GM18858 (cell line): Measurements from ENCODE around the gene EPN1.

ENCODE experiments used
- ATAC-seq: cut with Tn5 transposase; IDR thresholded peaks from one replicate; pipeline ENCODE4 v1.9.1; 2021; ENCODE audit not compliant: unreplicated experiment

EPN1 gene

DNA sequence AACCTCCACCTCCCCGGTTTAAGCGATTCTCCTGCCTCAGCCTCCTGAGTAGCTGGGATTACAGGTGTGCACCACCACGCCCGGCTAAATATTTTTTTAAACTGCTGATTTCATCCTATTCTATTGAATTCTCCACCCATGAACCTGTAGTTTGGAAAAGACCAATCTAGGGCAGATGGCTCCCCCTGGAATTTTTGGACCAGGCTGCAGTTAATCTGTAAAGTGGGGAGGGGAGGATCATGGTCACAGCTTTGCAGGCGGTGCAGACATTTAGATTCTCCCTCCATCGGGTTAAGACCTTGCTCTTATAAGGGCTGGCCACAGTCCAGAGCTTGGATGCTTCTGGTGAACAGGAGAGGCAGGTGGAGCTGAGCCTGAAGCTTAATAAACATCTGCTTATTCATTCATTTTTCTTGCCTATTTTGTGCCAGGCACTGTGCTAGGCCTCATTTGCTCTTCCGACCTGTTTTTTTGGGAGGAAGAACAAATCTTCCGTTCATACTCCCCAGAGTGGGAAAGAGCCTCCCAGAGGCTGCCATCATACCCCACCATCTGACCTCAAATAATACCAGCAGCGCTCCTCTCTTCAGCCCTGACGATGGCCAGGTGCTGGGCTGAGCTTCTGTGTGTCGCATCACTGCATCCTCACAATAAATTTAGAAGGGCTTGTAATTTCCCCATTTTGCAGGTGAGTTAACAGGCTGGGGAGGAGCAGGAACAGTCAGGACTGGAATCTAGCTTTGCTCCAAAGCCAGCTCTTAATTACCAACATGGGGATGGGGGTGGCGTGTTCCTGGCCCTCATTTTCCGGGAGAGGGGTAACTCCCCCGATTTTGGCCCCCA lies 27.9 kb upstream of the EPN1 start:
- no peak for ATAC-seq

DNA sequence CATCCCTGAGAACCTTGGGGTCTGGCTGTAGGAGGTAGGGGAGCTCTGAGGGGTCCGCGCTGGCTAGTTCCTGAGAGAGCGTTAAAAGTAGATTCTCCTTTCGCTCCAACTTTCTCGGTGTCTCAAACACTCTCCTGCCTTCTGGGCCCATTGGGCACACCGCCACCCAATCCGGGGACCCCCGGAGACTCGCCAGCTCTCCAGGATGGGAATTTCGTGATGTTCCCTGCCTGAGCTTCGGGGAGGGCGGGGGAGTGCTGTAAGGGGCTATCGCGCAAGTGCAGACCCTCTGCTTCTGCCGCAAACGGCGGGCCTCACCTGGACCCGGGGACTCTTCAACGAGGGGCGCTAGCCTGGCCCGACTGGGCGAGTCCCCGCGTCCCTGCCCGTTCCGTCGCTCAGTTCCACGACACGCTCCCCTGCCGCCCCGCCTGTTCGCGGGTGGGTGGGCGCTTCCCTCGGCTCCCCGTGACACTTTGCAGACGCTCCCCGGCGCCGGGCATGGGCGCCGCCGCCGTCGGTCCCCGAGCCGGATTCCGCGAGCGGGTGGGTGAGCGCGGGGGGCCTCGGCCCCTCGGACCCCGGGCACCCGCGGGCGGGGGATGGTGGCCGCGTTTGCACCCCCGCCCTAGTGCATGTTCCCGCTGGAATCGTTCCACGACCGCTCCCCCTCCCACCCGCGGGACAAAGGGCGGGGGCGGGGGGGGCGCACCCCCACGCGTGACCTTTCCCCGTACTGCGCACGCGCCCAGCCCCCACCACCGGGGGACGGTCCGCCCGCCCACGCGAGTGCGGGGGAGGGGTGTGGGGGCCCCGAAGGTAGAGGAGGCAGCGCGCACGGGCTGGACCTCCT lies 27.1 kb upstream of the EPN1 start, which contains the start of gene CCDC106:
Gene CCDC106, plus strand, starts transcription at position 481 of the 853 bp plus-strand sequence. CDS start 835 bp downstream, outside the sequence.
- ATAC-seq: no peak

DNA sequence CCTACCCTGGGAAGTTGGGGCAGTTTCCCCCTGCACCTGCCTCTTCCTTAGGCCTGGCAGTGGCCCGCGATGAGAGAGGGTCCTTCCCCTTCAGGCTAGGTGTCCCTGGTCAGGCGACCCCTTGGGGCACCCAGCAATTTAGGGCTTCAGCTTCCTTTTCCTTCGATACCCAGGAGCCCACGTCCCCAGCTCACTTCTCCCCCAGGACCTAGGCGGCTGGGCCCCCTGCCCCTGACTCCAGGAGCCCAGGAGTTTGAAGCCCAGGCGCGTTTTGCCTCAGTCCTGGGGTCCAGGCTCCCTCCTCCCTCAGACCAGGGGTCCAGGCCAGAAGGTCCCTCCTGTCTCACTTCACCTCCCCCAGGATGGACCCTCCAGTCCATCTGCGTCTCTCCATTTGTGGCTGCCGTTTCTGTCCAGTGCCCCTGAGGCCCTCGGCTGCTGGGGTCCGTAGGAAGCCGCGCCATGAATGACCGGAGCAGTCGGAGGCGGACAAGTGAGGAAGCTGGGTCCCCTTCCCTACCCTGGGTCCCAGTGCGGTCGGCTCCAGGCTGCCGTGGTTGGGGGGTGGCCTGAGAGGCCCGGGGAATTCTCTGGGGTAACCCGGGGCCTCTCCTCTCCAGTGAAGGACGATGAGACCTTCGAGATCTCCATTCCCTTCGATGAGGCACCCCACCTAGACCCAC lies 26.3 kb upstream of the EPN1 start:
- ATAC-seq: no peak

DNA sequence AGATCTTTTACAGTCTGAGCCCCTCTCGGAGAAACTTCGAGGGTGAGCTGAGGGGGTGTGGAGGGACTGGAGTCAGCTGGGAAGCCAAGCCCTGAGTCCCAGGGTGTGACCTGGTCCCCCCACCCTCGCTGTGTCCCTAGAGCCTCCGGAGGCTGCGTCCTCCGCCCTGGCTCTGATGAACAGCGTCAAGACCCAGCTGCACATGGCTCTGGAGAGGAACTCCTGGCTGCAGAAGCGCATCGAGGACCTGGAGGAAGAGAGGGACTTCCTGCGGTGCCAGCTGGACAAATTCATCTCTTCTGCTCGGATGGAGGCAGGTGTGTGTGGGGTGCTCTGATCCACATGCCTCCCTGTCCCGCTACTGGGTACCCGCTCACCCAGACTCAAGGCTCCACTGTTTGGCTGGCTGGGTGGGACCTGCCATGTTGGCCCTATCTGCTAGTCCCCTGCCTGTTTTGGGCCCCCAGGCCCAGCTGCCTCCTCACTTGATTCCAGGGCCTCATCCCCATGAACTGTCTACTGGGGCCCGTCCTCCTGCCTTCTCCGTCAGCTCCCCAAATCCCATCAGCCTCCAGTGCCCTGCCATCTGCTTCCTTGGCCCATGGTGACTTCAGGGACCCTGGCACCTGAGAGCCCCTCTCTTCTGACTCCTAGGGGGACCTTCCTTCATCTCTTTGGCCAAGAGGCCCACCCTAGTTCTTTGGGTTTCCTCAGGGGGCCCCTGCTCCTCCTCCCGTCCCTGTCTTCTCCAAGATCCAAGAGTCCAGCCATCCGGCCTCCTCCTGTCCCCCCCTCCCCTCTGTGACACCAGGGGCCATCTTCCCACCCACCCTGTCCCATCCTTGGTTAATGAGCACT lies 25.5 kb upstream of the EPN1 start:
- ATAC-seq: no peak

DNA sequence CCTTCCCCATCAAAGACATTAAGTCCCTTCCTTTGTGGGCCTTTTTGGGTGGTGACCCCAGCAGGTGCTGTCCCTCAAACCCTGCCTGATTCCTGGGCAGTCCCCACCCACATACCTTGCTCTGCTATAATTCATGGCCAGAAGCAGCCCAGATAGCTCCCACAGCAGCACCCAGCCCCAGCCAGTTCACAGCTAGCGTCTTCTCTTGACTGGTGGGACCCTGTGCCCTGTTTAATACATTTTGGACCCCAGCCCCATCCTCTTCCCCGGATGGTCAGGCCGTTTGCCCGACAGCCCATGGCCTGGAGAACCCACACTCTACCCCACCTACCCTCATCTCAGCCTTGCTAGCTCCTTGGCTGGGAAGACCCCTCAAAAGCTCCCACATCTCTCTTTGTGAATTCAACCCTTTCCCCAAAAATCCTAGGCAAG lies 24.9 kb upstream of the EPN1 start:
- ATAC-seq: no peak

DNA sequence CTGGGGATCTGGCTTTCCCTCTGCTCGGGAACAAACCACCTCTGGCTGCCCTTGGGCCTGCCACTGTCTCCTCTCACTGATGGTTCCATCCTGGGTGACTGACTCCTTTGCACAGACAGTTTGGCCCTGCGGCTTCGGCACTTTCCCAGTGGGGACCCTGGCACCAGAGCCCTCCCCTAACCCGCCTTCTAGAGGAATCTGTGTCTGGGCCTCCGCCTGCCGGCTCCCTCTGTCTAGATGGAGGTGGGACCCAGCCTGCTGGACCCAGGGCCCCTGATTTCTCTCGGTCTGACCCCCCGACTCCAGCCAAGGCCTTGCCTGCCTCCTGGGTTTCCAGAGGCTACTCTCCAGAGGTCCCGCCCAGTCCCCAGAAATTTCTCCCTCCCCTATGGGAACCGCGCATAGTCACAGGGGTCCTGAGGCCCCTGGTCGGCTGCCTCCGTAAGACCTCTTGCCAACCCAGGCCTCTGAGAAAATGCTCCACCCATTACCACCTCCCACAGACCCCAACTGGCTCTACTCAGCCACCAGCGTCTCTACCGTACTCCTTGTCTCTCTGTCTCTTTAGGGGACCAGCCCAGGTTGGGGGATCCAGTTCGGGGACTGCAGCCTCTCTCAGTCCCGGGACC lies 24.3 kb upstream of the EPN1 start:
- ATAC-seq: no peak

DNA sequence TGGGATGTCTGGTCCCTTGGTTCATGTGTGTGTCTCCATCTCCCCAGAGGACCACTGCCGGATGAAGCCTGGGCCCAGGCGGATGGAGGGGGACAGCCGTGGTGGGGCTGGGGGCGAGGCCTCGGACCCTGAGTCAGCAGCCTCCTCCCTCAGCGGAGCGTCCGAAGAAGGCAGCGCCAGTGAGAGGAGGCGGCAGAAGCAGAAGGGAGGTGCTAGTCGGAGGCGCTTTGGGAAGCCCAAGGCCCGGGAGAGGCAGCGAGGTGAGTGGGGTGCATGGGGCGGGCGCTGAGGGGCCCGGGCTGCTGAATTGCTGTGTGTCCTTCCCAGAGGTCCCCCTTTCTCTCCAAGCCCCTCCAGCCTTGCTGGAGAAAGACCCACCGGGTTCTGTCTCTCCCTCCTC lies 23.8 kb upstream of the EPN1 start:
- ATAC-seq: no peak

DNA sequence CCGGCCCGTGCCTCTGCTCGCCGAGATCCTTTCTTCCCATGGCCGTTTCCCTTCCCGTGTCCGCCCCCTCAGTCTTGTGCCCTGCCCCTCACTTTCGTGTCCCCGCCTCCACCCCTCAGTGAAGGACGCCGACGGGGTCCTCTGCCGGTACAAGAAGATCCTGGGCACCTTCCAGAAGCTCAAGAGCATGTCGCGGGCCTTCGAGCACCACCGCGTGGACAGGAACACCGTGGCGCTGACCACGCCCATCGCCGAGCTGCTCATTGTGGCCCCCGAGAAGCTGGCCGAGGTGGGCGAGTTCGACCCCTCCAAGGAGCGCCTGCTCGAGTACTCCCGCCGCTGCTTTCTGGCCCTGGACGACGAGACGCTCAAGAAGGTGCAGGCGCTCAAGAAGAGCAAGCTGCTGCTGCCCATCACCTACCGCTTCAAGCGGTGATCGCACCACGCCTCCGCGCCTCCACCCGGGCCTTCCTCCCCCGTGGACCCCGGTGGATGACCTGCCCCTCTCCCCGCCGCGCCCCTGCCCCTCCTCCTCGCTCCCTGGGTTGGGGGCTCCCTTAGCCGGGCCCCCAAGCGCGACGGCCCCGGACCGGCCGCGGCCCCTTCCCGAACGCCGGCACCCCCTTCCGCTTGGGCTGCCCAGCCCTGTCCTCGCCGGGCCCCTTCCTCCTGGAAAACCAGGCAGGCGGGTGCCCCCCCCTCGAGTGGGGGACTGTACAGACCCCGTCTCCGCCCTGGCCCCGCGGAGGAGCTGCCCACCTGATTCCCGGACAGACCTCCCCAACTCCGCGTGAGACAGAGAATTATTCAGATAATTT lies 22.5 kb upstream of the EPN1 start:
- no peak for ATAC-seq

DNA sequence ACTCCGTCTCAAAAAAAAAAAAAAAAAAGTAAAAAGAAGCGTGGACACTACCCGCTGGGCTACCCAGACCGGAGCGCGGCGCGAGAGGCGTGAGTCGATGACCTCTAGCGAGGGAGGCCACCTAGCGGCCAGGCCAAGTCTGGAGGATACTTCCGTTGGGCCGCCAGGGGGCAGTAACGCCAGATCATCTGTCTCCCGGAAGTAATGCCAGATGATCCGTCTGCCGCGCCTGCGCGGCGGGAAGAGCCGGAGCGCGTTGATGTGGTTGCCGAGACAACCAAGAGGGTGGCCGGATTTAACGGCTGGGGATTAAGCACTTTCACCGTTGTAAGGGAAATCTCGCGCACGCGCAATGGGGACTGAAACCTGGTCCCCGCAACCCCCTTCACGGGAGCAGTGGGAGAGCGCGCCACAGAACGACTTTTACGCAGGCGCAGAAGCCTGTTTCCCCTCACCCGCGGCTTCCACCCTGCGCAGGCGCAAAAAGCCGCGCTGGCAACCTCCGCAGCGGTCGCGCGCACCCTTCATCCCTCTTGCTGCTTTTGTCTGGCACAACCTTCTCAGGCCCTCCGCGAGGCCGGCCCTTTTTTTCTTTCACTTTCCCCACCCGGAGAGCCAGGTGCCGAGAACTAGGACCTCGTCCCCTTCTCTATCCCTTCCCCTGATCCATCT lies 21.2 kb upstream of the EPN1 start:
- peak; percentile 34 for ATAC-seq

DNA sequence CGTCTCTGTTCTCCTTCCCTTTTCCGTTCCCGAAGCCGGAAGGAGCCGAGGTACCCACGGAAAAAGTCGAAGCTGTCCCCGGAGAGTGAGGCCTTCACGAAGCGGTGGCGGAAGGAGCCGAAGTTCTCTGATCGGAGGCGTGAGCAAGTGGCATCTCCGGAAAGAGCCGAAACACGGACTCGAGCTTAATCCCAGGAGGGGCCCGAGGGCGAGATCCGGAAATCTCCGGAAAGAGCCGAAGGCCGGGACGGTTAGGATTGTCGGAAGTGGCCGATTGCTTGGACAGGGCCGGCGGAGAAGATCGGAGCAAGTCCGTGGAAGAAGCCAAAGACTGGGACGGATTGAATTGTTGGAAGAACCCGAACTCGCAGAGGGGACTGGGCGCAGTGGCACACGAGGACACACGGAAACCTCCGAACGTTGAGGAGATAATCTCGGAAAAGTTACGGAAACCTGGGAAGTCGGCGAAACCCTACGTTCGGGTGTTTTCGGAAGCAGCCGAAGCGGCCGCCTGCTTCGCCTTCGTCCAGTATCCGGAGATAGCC lies 20.6 kb upstream of the EPN1 start:
- ATAC-seq: peak; percentile 35

DNA sequence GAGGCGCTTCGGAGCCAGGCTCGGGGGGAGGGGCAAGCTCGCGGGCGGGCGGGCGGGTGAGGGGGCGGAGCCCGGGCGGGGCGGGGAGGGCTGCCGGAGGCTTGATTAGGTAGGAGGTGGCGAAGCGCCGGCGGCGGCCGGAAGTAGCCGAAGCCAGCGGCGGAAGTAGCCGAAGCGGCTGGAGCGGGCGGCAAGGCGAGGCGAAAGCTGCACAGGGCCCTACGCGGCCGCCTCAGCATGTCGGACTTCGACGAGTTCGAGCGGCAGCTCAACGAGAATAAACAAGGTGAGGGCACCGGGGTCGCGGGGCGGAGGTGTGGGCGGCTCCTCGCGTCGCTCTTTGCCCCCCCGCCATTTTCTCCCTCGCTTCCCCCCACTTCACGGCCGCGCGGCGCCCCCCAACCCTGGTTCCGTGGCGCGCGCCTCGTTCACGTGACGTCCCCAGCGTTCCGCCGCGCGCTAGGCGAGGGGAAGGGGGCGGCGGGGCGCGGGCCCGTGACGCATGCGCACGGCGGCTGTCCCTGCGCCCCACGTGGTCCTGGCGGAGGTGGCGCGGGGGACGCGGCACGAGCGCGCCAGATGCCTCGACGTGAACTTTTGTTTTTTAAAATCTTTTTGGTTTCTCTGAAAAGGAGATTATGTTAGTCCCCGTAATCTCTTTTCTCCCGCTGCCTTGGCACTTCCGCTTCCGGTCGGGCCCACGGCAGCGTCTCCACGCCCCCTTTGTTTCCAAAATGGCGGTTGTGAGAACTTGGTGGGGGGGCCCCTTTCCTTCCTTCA lies 20.0 kb upstream of the EPN1 start, which contains the start of gene U2AF2:
Gene U2AF2, plus strand, starts transcription at position 168 of the 780 bp plus-strand sequence. Its CDS starts 70 bp downstream, at position 238.
- peak; percentile 25 for ATAC-seq

DNA sequence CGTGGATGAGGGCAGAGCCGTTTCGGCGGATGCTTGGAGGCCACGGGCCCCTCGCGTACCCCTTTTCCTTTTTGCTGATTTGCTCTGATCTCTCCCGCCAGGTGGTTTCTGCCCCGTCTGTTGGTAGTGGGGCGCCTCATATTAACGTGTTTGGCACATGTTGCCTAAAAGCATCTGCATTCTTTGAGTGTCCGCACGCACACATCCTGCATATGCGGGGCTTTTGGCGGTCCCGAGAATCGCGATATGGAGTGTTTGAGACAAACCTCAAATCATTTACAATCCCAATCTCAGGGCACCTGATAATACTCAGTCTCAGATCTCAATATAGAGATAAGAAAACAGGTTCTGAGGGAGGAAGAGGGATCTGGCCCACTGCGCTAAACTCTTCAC lies 19.4 kb upstream of the EPN1 start:
- ATAC-seq: no peak

DNA sequence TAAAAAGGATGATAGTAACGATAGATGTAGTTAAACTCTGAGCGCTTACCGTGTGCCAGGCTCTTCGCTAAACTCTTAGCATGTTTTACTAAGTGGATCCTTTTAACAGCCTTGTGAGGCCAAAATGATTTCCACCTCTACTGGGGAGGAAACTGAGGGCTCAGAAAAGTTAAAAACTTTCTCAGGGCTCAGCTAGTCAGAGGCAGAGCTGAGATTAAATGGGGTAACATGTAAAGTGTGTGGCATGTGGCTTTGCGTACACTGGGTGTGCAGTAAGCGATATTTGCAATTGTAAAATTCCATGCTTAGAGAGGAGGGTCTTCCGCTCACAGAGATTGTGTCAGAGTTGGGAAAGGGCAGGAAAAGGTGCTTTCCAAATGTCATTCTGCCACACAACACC lies 18.5 kb upstream of the EPN1 start:
- no peak for ATAC-seq

DNA sequence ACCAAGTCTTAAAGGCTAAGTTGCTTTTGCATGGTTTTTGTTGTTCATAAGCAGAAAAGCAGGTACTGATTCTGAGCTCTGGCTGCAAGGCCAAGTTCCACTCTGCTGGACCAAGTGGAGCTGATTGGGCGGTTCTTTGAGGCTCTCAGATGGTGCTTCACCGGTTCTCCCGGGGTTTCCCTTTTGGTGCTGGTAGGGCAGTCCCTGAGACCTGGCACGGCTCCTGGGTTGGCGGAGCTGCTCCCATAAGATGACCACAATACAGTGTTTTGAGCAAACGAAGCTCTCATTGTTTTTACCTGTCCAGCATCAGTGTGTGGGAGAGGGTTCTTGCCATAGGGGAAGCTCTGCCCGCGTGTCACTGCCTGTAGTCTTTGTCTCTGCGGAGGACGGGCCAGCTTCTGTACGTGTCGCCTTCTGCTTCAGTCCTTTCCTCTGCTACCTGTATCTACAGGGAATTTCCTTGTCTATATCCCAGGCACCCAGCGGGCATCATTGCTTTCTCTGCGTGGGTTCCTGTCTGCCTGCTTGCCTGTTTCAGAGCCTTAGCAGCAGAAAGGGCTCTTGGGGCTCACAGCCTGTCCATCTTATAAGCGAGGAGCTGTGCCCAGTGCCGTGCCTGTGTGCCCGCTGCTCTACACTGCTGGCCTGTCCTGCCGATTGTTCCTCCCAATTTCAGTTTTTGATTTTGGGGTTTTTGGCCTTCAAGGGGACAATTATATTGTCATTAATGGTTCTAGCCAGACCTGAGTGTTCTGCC lies 17.9 kb upstream of the EPN1 start:
- ATAC-seq: no peak

DNA sequence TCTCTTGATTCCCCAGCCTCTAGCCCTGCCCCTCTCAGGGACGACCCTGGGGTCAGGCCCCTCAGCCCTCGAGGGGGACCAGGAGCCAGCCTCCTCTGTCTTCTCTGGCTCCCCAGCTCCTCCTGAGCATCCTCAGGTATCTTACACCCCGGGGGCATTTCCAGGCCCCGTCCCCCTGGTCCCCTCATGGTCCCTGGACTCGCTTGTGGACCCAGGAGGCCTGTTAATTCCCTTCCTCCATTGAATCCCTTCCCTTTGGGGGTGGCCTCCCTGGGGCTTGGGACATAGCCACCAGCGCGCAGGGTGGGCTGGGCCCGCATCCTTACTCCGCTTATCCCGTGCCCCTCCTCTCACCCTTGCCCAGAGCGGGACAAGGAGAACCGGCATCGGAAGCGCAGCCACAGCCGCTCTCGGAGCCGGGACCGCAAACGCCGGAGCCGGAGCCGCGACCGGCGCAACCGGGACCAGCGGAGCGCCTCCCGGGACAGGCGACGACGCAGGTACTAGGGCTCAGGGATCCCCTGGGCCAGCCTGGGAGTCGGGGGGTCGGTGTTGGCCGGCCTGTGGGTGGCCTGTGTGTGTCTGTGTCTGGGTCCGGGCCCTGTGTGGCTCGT lies 16.1 kb upstream of the EPN1 start:
- ATAC-seq: no peak

DNA sequence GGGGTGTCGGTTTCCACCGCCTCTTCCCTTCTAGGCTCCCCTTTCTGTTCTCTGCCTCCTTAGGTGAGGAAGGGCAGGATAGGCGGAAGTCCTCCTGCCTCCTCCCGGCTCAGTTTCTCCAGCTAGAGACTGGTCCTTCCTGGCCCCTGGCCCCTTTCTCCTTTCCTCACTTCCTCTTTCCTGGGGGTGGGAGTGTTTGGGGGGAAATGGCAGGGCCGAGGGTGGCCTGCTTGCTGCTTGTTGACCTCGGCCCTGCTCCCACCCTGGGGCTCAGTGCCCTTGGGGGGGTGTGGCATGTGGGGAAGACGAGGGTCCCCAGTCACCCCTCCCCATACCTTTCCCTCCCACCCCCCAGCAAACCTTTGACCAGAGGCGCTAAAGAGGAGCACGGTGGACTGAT lies 15.2 kb upstream of the EPN1 start:
- no peak for ATAC-seq
